ENCODE measurements around the gene TPM4.

DNA sequence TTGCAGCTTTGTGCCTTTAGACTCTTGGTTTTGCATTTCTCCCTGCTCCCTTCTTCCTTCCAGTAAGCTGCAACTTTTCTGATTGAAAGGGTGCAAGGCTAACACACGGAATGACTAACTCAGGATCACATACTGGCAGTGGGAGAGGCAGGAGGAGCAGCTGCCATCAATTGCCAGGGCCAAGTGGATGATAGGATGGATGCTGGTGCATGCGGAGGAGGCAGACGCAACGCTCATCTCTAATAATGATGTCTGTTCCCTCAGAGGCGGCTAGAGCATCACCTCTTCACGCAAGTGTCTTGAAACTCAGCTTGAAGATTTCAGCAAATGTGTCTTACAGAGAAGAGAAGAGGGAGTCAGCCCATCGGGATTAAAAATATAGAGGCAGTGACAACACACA, 49.5 kb upstream of the TPM4 start:
- TF ChIP-seq, protein P1, sequence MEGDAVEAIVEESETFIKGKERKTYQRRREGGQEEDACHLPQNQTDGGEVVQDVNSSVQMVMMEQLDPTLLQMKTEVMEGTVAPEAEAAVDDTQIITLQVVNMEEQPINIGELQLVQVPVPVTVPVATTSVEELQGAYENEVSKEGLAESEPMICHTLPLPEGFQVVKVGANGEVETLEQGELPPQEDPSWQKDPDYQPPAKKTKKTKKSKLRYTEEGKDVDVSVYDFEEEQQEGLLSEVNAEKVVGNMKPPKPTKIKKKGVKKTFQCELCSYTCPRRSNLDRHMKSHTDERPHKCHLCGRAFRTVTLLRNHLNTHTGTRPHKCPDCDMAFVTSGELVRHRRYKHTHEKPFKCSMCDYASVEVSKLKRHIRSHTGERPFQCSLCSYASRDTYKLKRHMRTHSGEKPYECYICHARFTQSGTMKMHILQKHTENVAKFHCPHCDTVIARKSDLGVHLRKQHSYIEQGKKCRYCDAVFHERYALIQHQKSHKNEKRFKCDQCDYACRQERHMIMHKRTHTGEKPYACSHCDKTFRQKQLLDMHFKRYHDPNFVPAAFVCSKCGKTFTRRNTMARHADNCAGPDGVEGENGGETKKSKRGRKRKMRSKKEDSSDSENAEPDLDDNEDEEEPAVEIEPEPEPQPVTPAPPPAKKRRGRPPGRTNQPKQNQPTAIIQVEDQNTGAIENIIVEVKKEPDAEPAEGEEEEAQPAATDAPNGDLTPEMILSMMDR (IDR thresholded peaks at IDR 0.05; ENCODE audit: low read depth, low read length, poor library complexity, severe bottlenecking), result no peak
- no peak for TF ChIP-seq EZH2phosphoT487 (IDR thresholded peaks at IDR 0.05; ENCODE audit: borderline replicate concordance, low read length)
